Gastrocnemius medialis (tissue), 4 donors: Measurements from ENCODE around the gene DOCK4. TPM values are rescaled to one million over a fixed set of nuclear protein-coding genes. Genes with fewer than 3 reads are reported as not detected.

Experiments
- ATAC-seq, 2 donors: fragments of 150-250 bp; one replicate each; pipeline ENCODE4 v1.9.1; 2016
- DNase-seq, 2 donors: peaks; one replicate each; pipeline ENCODE4 v3.0.0-alpha.2; 2019
- H3K27ac ChIP-seq, 4 donors: fragments of 200-600 bp; sonication (generic); 1 replicate in 1 of 4; 2 replicates in 3 of 4; pipeline ENCODE4 v1.5.1; 2016 to 2018; ENCODE audit warnings: mild to moderate bottlenecking in 2 of 4, moderate library complexity in 1 of 4
- H3K27me3 ChIP-seq, 3 donors: fragments of 200-600 bp; sonication (generic) in 2 of 3; 1 replicate in 1 of 3; 2 replicates in 2 of 3; pipeline versions ENCODE4 v1.5.1 to v1.6.0; 2016 to 2019; ENCODE audit warnings: mild to moderate bottlenecking in 1 of 3, moderate library complexity in 1 of 3
- H3K36me3 ChIP-seq, 2 donors: fragments of 200-600 bp; sonication (generic) in 1 of 2; one replicate each; pipeline ENCODE4 v1.5.1; 2017 to 2018
- H3K4me1 ChIP-seq, 2 donors: fragments of 200-600 bp; sonication (generic) in 1 of 2; one replicate each; pipeline ENCODE4 v1.5.1; 2016 to 2017; ENCODE audit warnings: mild to moderate bottlenecking in 2 of 2
- H3K4me3 ChIP-seq, 4 donors: fragments of 200-600 bp; sonication (generic) in 3 of 4; 1 replicate in 1 of 4; 2 replicates in 3 of 4; pipeline ENCODE4 v1.5.1; 2016 to 2019; ENCODE audit warnings: mild to moderate bottlenecking in 2 of 4
- H3K9me3 ChIP-seq, 3 donors: fragments of 200-600 bp; sonication (generic) in 2 of 3; 1 replicate in 1 of 3; 2 replicates in 2 of 3; pipeline ENCODE4 v1.5.1; 2016 to 2019
- POLR2A ChIP-seq, 2 donors: fragments of 450-650 bp; IDR thresholded peaks; one replicate each; pipeline ENCODE4 v1.6.1; 2017; ENCODE audit warnings: antibody characterized with exemption in 2 of 2, mild to moderate bottlenecking in 2 of 2, moderate library complexity in 2 of 2
- in situ Hi-C, 4 donors: fragments of 200-750 bp; cut with MboI; loops; one replicate each; pipeline versions ENCODE4 v1.15.0 to v1.8.0; 2017; ENCODE audit warnings: low sequenced_read_pairs in 4 of 4
- intact Hi-C: fragments of 100-400 bp; cut with DNase I; formaldehyde crosslinking; loops from one replicate; pipeline ENCODE4 v1.15.1; 2023; ENCODE audit warnings: low total_unique reads
- total RNA-seq, 4 donors: library from RNA; depleted of rRNA; stranded (reverse); fragments of >200 nt; gene quantifications; one replicate each; pipeline versions ENCODE4 v1.1.0 to v1.2.3, GENCODE V29; 2016
- TF ChIP-seq, protein P1 (sequence below), 5 experiments: fragments of 450-650 bp in 3 of 5; fragments of 200-600 bp in 2 of 5; sonication (generic) in 2 of 5; IDR thresholded peaks in 4 of 5; conservative IDR thresholded peaks in 1 of 5; 1 replicate in 4 of 5; 2 replicates in 1 of 5; pipeline ENCODE4 v1.5.1; 2016 to 2019; ENCODE audit warnings: antibody characterized with exemption in 5 of 5, mild to moderate bottlenecking in 3 of 5, moderate library complexity in 3 of 5

Gene DOCK4
- total RNA-seq, 4 donors from 2014 or later: 8.7 to 12.0 (median 10.2) TPM

DNA sequence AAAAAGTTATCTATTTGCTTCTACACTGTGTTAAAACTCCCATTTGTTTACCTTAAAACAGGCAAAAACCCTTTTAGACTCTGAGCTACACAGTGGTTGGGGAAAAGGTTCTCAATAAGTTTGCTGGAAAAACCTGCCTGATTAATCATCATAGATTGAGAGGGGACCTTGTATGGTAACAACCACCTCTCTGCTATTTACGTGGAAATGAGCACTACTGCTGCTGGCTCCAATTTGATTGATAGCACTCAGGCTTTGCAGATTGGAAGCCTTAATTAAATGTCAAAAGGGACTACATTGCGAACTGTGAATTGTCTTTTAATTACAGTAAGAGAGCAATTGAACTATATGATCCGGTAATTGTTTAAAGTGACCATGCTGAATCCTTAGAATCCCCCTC is 525.0 kb downstream of the DOCK4 start:
- Histone ChIP-seq H3K4me1 (no peaks in the 10 kb centered on the region), H3K27me3 (no peaks in the 10 kb centered on the region), H3K27ac (no peak overlapping the region), H3K9me3 (no peaks in the 10 kb centered on the region), H3K36me3 (no peaks in the 10 kb centered on the region), H3K4me3 (no peak overlapping the region)
- no peak for TF ChIP-seq POLR2A (IDR thresholded peaks at IDR 0.05)
- TF ChIP-seq, protein P1, sequence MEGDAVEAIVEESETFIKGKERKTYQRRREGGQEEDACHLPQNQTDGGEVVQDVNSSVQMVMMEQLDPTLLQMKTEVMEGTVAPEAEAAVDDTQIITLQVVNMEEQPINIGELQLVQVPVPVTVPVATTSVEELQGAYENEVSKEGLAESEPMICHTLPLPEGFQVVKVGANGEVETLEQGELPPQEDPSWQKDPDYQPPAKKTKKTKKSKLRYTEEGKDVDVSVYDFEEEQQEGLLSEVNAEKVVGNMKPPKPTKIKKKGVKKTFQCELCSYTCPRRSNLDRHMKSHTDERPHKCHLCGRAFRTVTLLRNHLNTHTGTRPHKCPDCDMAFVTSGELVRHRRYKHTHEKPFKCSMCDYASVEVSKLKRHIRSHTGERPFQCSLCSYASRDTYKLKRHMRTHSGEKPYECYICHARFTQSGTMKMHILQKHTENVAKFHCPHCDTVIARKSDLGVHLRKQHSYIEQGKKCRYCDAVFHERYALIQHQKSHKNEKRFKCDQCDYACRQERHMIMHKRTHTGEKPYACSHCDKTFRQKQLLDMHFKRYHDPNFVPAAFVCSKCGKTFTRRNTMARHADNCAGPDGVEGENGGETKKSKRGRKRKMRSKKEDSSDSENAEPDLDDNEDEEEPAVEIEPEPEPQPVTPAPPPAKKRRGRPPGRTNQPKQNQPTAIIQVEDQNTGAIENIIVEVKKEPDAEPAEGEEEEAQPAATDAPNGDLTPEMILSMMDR (IDR thresholded peaks at IDR 0.05 in 4 of 5, conservative IDR thresholded peaks at IDR 0.05 in 1 of 5): no peak
- in situ Hi-C loops: no loop called here
- intact Hi-C loops: no loop called here
- no peak for ATAC-seq
- DNase-seq: no peak

DNA sequence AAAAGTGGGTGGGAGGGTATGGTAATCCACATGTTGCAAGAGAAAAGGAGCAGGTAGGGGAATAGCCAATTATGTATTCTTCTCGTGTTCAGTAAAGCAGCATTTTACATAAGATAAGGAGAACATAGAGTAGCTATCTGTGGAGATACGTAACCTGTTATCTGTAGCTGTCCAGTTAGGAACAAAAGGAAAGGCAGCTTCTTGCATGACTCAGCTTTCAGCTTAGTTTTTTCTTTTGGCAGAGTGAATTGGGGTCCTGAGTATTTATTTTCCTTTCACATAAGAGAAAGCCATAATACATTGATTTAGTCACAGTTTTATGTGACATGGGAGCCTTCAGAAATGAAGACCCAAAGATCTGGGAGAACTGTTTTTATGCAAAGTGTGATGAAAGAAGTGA is 527.2 kb downstream of the DOCK4 start:
- intact Hi-C loops: no loop called here
- Histone ChIP-seq H3K27me3 (no peaks in the 10 kb centered on the region), H3K27ac (no peak overlapping the region), H3K36me3 (no peaks in the 10 kb centered on the region), H3K4me3 (no peak overlapping the region), H3K4me1 (no peaks in the 10 kb centered on the region), H3K9me3 (no peaks in the 10 kb centered on the region)
- in situ Hi-C loops: no loop called here
- no peak for TF ChIP-seq POLR2A (IDR thresholded peaks at IDR 0.05)
- TF ChIP-seq, protein P1 (IDR thresholded peaks at IDR 0.05 in 4 of 5, conservative IDR thresholded peaks at IDR 0.05 in 1 of 5): no peak
- ATAC-seq (no peak), DNase-seq (no peak)

DNA sequence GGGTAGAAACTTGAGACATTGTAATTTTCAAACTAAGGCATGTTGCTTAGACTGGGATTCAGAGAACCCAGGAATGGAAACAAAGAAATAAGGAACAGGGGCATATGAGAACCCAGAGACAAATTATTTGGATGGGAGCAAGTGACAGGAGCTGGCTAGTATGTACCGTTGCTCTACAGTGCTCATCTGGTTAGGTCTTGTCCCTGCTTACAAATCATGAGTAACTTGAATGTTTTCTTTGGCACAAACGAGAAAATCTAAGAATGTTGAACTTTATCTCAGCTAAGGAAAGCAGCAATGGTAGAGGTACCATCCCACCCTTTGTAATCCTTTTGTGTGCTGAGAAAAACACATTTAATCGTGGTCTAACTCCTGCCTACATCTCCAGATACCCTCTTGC is 527.9 kb downstream of the DOCK4 start:
- Histone ChIP-seq H3K9me3 (no peaks in the 10 kb centered on the region), H3K4me1 (no peaks in the 10 kb centered on the region), H3K27ac (no peak overlapping the region), H3K36me3 (no peaks in the 10 kb centered on the region), H3K4me3 (no peak overlapping the region), H3K27me3 (no peaks in the 10 kb centered on the region)
- no peak for ATAC-seq
- TF ChIP-seq POLR2A (IDR thresholded peaks at IDR 0.05): no peak
- TF ChIP-seq, protein P1 (IDR thresholded peaks at IDR 0.05 in 4 of 5, conservative IDR thresholded peaks at IDR 0.05 in 1 of 5): no peak
- intact Hi-C loops: no loop called here
- in situ Hi-C loops: no loop called here
- no peak for DNase-seq

DNA sequence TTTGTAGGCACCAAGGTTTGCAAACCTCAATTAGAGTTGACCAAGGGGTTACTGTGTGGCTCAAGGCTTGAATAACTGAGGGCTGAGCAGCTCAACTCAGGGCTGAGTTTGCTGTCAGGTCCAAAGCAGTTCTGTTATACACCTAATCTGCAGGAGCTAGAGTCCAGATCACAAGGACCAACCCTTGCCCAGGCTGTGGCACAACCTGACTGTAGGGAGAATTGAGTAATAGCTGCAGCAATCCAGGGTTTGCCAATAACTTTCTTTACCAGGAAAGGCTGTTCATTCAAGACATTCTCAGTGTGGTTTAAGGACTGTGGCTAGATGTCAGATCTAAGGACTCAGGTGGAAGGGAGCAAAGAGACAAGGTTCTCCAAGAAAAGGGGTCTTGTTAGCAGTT is 528.4 kb downstream of the DOCK4 start:
- Histone ChIP-seq H3K4me3 (no peak overlapping the region), H3K4me1 (no peaks in the 10 kb centered on the region), H3K27ac (no peak overlapping the region), H3K9me3 (no peaks in the 10 kb centered on the region), H3K36me3 (no peaks in the 10 kb centered on the region), H3K27me3 (no peaks in the 10 kb centered on the region)
- ATAC-seq: no peak
- no peak for DNase-seq
- intact Hi-C loops (no loop called here), in situ Hi-C loops (no loop called here)
- TF ChIP-seq, protein P1 (IDR thresholded peaks at IDR 0.05 in 4 of 5, conservative IDR thresholded peaks at IDR 0.05 in 1 of 5): no peak
- no peak for TF ChIP-seq POLR2A (IDR thresholded peaks at IDR 0.05)

DNA sequence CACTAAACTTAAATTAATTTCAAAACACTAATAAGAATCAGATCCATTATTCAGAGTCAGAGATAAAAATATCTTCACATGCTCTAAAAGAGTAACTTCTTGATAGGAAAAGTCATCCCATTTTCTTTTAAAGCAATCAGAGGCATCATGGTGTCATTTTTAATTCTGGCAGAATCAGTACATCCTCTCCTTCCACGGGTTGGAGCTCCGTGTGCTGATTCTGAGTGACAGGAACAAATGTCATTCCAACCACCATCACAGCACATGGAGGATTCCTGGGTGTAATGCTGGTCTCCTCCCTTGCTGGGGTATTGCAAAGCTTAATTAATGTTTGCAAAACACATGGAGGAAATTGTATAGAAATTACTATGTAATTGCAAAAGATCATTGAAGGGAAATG is 529.4 kb downstream of the DOCK4 start:
- Histone ChIP-seq H3K27ac (no peak overlapping the region), H3K4me1 (no peaks in the 10 kb centered on the region), H3K27me3 (no peaks in the 10 kb centered on the region), H3K9me3 (no peaks in the 10 kb centered on the region), H3K36me3 (no peaks in the 10 kb centered on the region), H3K4me3 (no peak overlapping the region)
- no peak for TF ChIP-seq POLR2A (IDR thresholded peaks at IDR 0.05)
- TF ChIP-seq, protein P1 (IDR thresholded peaks at IDR 0.05 in 4 of 5, conservative IDR thresholded peaks at IDR 0.05 in 1 of 5): no peak
- DNase-seq: no peak
- no peak for ATAC-seq
- intact Hi-C loops (no loop called here), in situ Hi-C loops (no loop called here)
